Mesendoderm (in vitro differentiated cells): Measurements from ENCODE around the gene RETN.
A peak's percentile ranks its signal among the peaks of the same experiment; 100 is the strongest.

ENCODE experiments used
- DNase-seq: peaks from one replicate; pipeline ENCODE4 v3.0.0; 2013
- H2AK5ac ChIP-seq: 2 replicates; pipeline ENCODE4 v1.6.1; 2013; ENCODE audit warnings: low read length, inconsistent platforms
- H2BK120ac ChIP-seq: 2 replicates; pipeline ENCODE4 v1.6.1; 2013; ENCODE audit warnings: low read depth, mild to moderate bottlenecking, low read length, moderate library complexity, mixed read lengths
- H2BK15ac ChIP-seq: replicated peaks from 2 replicates; pipeline ENCODE4 v1.6.1; 2013; ENCODE audit warnings: low read depth, mild to moderate bottlenecking, moderate library complexity
- H2BK5ac ChIP-seq: 2 replicates; pipeline ENCODE4 v1.6.1; 2013; ENCODE audit warnings: low read length, inconsistent platforms
- H3K18ac ChIP-seq: 2 replicates; pipeline ENCODE4 v1.6.1; 2013; ENCODE audit warnings: mild to moderate bottlenecking, low read length, mixed read lengths
- H3K23ac ChIP-seq: one replicate; pipeline ENCODE4 v1.6.1; 2013; ENCODE audit warnings: low read length
- H3K27ac ChIP-seq: 2 replicates; pipeline ENCODE4 v1.5.1; 2013; ENCODE audit warnings: low read depth, mild to moderate bottlenecking, inconsistent platforms, low read length, moderate library complexity
- H3K27me3 ChIP-seq: 2 replicates; pipeline ENCODE4 v1.6.1; 2013; ENCODE audit warnings: low read length, control low read depth, mild to moderate bottlenecking, inconsistent platforms; ENCODE audit not compliant: insufficient read depth, poor library complexity
- H3K36me3 ChIP-seq: 2 replicates; pipeline ENCODE4 v1.6.1; 2013; ENCODE audit warnings: low read length, inconsistent platforms; ENCODE audit not compliant: control insufficient read depth, insufficient read depth
- H3K4ac ChIP-seq: one replicate; pipeline ENCODE4 v1.6.1; 2013; ENCODE audit warnings: low read depth, mild to moderate bottlenecking, low read length, moderate library complexity
- H3K4me1 ChIP-seq: 2 replicates; pipeline ENCODE4 v1.6.1; 2013; ENCODE audit warnings: low read depth, low read length, inconsistent platforms; ENCODE audit not compliant: control insufficient read depth
- H3K4me2 ChIP-seq: 2 replicates; pipeline ENCODE4 v1.6.1; 2013; ENCODE audit warnings: low read length
- H3K4me3 ChIP-seq: 2 replicates; pipeline ENCODE4 v1.5.1; 2013; ENCODE audit warnings: mild to moderate bottlenecking, low read length
- H3K56ac ChIP-seq: one replicate; pipeline ENCODE4 v1.6.1; 2013; ENCODE audit warnings: low read length
- H3K79me1 ChIP-seq: 2 replicates; pipeline ENCODE4 v1.6.1; 2013; ENCODE audit warnings: low read length, inconsistent platforms
- H3K79me2 ChIP-seq: 2 replicates; pipeline ENCODE4 v1.6.1; 2013; ENCODE audit warnings: mild to moderate bottlenecking, low read length; ENCODE audit not compliant: control insufficient read depth, insufficient read depth
- H3K9ac ChIP-seq: 2 replicates; pipeline ENCODE4 v1.6.1; 2013; ENCODE audit warnings: low read length, inconsistent platforms
- H4K5ac ChIP-seq: one replicate; pipeline ENCODE4 v1.6.1; 2013; ENCODE audit warnings: low read length
- H4K8ac ChIP-seq: one replicate; pipeline ENCODE4 v1.6.1; 2013; ENCODE audit warnings: low read depth, mild to moderate bottlenecking, control low read depth, low read length, moderate library complexity
- WGBS: extraction: QIAGEN DNeasy Blood & Tissue Kit; methylation state at CpG from one replicate; pipeline ENCODE4 v1.1.7; 2013; ENCODE audit warnings: low lambda C conversion rate, missing lambda C conversion rate; ENCODE audit not compliant: insufficient coverage; ENCODE audit errors: extremely low coverage; 5-methylcytosine and 5-hydroxymethylcytosine counted together

RETN gene

GRCh38 chr19:7624810-7625209, 44.0 kb upstream of the RETN start:
- no peak overlapping the region for H2BK5ac ChIP-seq
- no peak overlapping the region for H2BK120ac ChIP-seq
- H2BK15ac ChIP-seq = no peak overlapping the region
- no CpG with 5 or more reads among the region's 17 CpGs for WGBS
- no peak overlapping the region for H3K56ac ChIP-seq
- peaks cover 18% of the 10 kb centered on the region for H3K79me1 ChIP-seq
- H3K4me3 ChIP-seq = no peak overlapping the region
- peaks cover 30% of the 10 kb centered on the region for H3K79me2 ChIP-seq
- no peak overlapping the region for H4K5ac ChIP-seq
- no peak overlapping the region for H3K27ac ChIP-seq
- H3K4me2 ChIP-seq = no peak overlapping the region
- no peak overlapping the region for H3K18ac ChIP-seq
- H3K9ac ChIP-seq = no peak overlapping the region
- no peaks in the 10 kb centered on the region for H3K4me1 ChIP-seq
- H3K23ac ChIP-seq = no peak overlapping the region
- DNase-seq = no peak
- no peak overlapping the region for H3K4ac ChIP-seq
- no peak overlapping the region for H2AK5ac ChIP-seq
- no peak overlapping the region for H4K8ac ChIP-seq
- no peaks in the 10 kb centered on the region for H3K27me3 ChIP-seq
- peaks cover 7% of the 10 kb centered on the region for H3K36me3 ChIP-seq

GRCh38 chr19:7625763-7626372, 43.0 kb upstream of the RETN start:
- H2BK5ac ChIP-seq = no peak overlapping the region
- no CpG with 5 or more reads among the region's 34 CpGs for WGBS

GRCh38 chr19:7627166-7627565, 41.7 kb upstream of the RETN start:
- Histone ChIP-seq H2AK5ac (no peak overlapping the region), H3K56ac (no peak overlapping the region), H4K5ac (no peak overlapping the region), H3K4ac (no peak overlapping the region), H3K79me2 (peaks cover 40% of the 10 kb centered on the region), H3K27ac (no peak overlapping the region), H3K27me3 (no peaks in the 10 kb centered on the region), H3K4me3 (no peak overlapping the region), H3K36me3 (peaks cover 6% of the 10 kb centered on the region), H2BK15ac (no peak overlapping the region), H4K8ac (no peak overlapping the region), H3K18ac (no peak overlapping the region), H3K4me2 (no peak overlapping the region), H3K23ac (no peak overlapping the region), H3K4me1 (peaks cover 1% of the 10 kb centered on the region), H3K79me1 (peaks cover 27% of the 10 kb centered on the region), H2BK120ac (no peak overlapping the region), H2BK5ac (no peak overlapping the region), H3K9ac (no peak overlapping the region)
- DNase-seq = no peak
- WGBS = no CpG with 5 or more reads among the region's 24 CpGs

More at GRCh38 chr19:7625763-7626372, 43.0 kb upstream of the RETN start:
- no peak overlapping the region for H2BK120ac ChIP-seq
- H3K18ac ChIP-seq = no peak overlapping the region
- no peak overlapping the region for H3K9ac ChIP-seq
- H3K79me2 ChIP-seq = peaks cover 40% of the 10 kb centered on the region
- H4K8ac ChIP-seq = no peak overlapping the region
- no peak for DNase-seq
- H3K4me2 ChIP-seq = no peak overlapping the region
- no peak overlapping the region for H2BK15ac ChIP-seq
- H3K4me3 ChIP-seq = no peak overlapping the region
- H3K56ac ChIP-seq = no peak overlapping the region
- no peak overlapping the region for H3K4ac ChIP-seq
- no peak overlapping the region for H3K23ac ChIP-seq
- peaks cover 1% of the 10 kb centered on the region for H3K4me1 ChIP-seq
- no peak overlapping the region for H2AK5ac ChIP-seq
- H3K27ac ChIP-seq = no peak overlapping the region
- peaks cover 7% of the 10 kb centered on the region for H3K36me3 ChIP-seq
- peaks cover 25% of the 10 kb centered on the region for H3K79me1 ChIP-seq
- no peak overlapping the region for H4K5ac ChIP-seq
- H3K27me3 ChIP-seq = no peaks in the 10 kb centered on the region

GRCh38 chr19:7628589-7629311, 40.1 kb upstream of the RETN start:
- Histone ChIP-seq H3K4me3 (peak overlapping the region; percentile 77), H2BK5ac (no peak overlapping the region), H3K9ac (peak overlapping the region; percentile 83), H3K4ac (no peak overlapping the region), H3K4me2 (peak overlapping the region; percentile 100), H3K79me1 (peaks cover 27% of the 10 kb centered on the region), H3K18ac (no peak overlapping the region), H4K8ac (no peak overlapping the region), H3K79me2 (peaks cover 40% of the 10 kb centered on the region), H3K36me3 (no peaks in the 10 kb centered on the region), H3K27ac (no peak overlapping the region), H2AK5ac (peak overlapping the region; percentile 64), H3K56ac (peak overlapping the region; percentile 88), H3K23ac (no peak overlapping the region), H4K5ac (no peak overlapping the region), H3K27me3 (no peaks in the 10 kb centered on the region), H3K4me1 (peaks cover 1% of the 10 kb centered on the region), H2BK15ac (no peak overlapping the region), H2BK120ac (no peak overlapping the region)
- DNase-seq = no peak
- WGBS = no CpG with 5 or more reads among the region's 15 CpGs

GRCh38 chr19:7629347-7630054, 39.3 kb upstream of the RETN start, which contains the start of the genes PET100 and XAB2:
PET100 (plus strand) TSS chr19:7629793; CDS start chr19:7629834, 41 bp downstream.
XAB2 (minus strand) TSS chr19:7629545; CDS start chr19:7629527, 18 bp downstream.
- H3K79me1 ChIP-seq = peaks cover 27% of the 10 kb centered on the region
- no peak within 1 kb of the TSS for H3K27ac ChIP-seq
- no peak within 1 kb of the TSS for H2BK15ac ChIP-seq
- H2BK5ac ChIP-seq = no peak within 1 kb of the TSS
- peaks cover 1% of the 10 kb centered on the region for H3K4me1 ChIP-seq
- H2AK5ac ChIP-seq = peak within 1 kb of the TSS; percentile 64
- H3K79me2 ChIP-seq = peaks cover 40% of the 10 kb centered on the region
- peak within 1 kb of the TSS; percentile 56 for H4K5ac ChIP-seq
- no peak within 1 kb of the TSS for H3K23ac ChIP-seq
- H4K8ac ChIP-seq = peak within 1 kb of the TSS; percentile 41
- DNase-seq = peak; percentile 99
- WGBS = no CpG with 5 or more reads among the region's 40 CpGs
- H3K9ac ChIP-seq = peak within 1 kb of the TSS; percentile 93
- H3K4me2 ChIP-seq = peak within 1 kb of the TSS; percentile 100
- no peak within 1 kb of the TSS for H3K18ac ChIP-seq
- no peak within 1 kb of the TSS for H2BK120ac ChIP-seq
- H3K36me3 ChIP-seq = no peaks in the 10 kb centered on the region
- H3K4me3 ChIP-seq = peak within 1 kb of the TSS; percentile 97
- H3K27me3 ChIP-seq = no peaks in the 10 kb centered on the region
- H3K4ac ChIP-seq = peak within 1 kb of the TSS; percentile 64
- H3K56ac ChIP-seq = peak within 1 kb of the TSS; percentile 90
